ENCODE results near the gene ASCC1.
"Not testable (repeated sequence)": the region's sequence is repeated elsewhere in the genome, so short reads cannot be mapped to it uniquely, and the experiment has no call there.

DNA sequence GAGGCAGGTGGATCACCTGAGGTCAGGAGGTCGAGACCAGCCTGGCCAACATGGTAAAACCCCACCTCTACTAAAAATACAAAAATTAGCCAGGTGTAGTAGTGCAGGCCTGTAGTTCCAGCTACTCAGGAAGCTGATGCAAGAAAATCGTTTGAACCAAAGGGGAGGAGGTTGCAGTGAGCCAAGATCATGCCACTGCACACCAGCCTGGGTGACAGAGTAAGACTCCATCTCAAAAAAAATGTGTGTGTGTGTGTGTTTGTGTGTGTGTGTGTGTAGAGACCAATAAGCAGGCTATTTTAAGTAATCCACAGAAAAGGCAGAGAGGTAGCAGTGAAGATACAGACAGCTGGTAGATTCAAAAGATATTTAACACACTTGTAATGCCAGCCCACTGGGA lies 7.5 kb downstream of the ASCC1 start:
- TF ChIP-seq, protein P1, sequence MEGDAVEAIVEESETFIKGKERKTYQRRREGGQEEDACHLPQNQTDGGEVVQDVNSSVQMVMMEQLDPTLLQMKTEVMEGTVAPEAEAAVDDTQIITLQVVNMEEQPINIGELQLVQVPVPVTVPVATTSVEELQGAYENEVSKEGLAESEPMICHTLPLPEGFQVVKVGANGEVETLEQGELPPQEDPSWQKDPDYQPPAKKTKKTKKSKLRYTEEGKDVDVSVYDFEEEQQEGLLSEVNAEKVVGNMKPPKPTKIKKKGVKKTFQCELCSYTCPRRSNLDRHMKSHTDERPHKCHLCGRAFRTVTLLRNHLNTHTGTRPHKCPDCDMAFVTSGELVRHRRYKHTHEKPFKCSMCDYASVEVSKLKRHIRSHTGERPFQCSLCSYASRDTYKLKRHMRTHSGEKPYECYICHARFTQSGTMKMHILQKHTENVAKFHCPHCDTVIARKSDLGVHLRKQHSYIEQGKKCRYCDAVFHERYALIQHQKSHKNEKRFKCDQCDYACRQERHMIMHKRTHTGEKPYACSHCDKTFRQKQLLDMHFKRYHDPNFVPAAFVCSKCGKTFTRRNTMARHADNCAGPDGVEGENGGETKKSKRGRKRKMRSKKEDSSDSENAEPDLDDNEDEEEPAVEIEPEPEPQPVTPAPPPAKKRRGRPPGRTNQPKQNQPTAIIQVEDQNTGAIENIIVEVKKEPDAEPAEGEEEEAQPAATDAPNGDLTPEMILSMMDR (optimal IDR thresholded peaks at IDR 0.05 in 1 of 3, IDR thresholded peaks at IDR 0.05 in 1 of 3, conservative IDR thresholded peaks at IDR 0.05 in 1 of 3; ENCODE audit: extremely low read depth in 1 of 3, insufficient read depth in 2 of 3, low read length in 3 of 3), result not testable (repeated sequence)
- TF ChIP-seq EZH2 (IDR thresholded peaks at IDR 0.05; ENCODE audit: low read length), result not testable (repeated sequence)

Data from keratinocyte (primary cell).